ENCODE measurements around the gene CRYAA.

CRYAA gene

DNA sequence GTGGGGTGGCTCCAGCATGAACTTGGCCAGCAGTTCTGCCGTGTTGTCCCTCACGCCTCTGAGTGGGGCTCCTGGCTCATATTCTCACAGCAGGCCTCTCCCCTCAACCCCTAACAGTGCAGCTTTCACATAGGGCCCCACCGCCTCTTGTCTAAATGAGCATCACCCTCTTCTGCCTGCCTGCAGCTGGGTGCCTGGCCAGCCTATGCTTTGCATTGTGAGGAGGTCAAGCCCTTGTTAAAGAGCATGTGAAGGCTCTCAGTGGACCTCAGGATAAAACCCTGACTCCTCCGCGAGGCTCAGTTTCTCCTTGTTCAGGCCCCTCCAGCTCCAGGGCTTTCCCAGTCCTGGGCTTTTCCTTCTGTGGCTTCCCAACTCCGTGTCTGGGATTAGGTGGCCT lies 34.8 kb downstream of the CRYAA start:
- DNase-seq (ENCODE audit: low read depth, low spot score), result no peak

DNA sequence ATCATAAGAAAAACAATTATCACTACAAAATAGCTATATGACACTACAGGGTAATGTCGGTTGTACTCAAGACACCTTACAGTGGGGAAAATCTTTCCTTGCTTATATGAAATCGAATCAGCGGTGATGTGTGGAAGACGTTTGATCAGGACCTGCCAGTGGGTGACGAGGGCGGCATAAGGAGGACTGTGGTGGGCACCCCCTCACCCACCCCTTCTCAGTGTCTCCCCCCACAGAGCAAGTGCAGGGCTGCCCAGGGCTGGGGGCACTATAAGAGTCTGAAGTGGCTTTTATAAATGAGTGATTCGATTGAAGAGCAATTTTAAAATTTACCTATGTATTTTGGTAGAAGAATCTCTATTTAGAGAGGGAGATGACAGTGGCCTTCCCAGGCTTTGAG lies 35.8 kb downstream of the CRYAA start:
- DNase-seq (ENCODE audit: low read depth, low spot score), result no peak

DNA sequence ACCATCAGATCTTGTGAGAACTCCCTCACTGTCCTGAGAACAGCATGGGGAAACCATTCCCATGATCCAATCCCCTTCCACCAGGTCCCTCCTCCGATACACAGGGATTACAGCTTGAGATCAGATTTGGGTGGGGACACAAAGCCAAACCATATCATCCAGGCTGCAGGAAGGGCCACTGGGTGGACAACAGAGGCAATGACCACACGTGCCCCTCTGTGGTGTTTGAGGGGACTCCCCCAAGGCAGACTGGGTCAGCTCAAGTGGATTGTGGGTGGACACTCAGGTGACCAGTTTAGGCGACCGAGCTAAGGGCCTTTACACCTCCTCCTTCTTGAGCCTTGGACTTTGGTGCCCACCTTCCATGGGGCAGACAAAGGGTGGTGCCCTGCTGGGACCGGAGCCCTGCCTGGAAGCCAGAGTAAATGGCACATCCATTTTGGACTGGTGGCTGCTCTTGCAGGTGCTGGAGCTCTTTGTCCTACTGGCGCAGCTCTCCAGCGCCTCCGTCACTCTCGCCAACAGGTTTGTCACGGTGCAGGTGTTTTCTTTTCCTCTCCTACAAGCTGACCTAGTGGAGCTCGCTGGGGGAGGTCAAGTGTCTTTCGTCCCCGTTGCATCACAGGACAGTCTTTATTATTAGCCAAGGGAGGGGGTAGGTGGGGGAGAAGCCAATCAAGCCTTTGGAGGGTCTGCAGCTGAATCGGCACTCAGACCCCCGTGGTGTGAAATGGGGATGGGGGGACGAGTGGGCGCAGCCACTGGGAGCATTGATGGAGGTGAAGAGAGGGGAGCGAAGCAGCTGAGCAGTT lies 37.6 kb downstream of the CRYAA start:
- no peak for DNase-seq (ENCODE audit: low read depth, low spot score)

- DNase-seq (ENCODE audit: low read depth, low spot score), result no peak
Observed at GRCh38 chr21:43207043-43207315, 38.2 kb downstream of the CRYAA start.

DNA sequence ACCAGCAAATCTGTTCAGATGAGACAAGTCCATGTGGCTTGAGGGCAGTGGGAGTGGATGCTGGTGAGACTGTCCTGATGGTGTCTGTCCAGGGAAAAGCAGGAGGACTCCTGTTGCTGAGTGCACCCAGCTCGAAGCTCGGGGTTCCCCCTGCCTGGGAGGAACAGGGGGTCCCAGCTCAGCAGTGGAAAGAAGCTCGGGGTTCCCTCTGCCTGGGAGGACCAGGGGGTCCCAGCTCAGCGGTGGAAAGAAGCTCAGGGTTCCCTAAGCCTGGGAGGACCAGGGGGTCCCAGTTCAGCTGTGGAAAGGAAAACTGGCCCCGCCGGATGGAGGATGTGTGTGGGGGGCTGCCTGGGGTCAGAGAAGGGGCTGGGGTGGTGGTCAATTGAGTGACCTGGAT lies 39.1 kb downstream of the CRYAA start:
- DNase-seq (ENCODE audit: low read depth, low spot score), result no peak

GRCh38 chr21:43208561-43209332 lies 39.9 kb downstream of the CRYAA start:
- DNase-seq (ENCODE audit: low read depth, low spot score), result no peak

GRCh38 chr21:43209575-43210453 lies 41.0 kb downstream of the CRYAA start:
- peak; percentile 57 for DNase-seq (ENCODE audit: low read depth, low spot score)

DNA sequence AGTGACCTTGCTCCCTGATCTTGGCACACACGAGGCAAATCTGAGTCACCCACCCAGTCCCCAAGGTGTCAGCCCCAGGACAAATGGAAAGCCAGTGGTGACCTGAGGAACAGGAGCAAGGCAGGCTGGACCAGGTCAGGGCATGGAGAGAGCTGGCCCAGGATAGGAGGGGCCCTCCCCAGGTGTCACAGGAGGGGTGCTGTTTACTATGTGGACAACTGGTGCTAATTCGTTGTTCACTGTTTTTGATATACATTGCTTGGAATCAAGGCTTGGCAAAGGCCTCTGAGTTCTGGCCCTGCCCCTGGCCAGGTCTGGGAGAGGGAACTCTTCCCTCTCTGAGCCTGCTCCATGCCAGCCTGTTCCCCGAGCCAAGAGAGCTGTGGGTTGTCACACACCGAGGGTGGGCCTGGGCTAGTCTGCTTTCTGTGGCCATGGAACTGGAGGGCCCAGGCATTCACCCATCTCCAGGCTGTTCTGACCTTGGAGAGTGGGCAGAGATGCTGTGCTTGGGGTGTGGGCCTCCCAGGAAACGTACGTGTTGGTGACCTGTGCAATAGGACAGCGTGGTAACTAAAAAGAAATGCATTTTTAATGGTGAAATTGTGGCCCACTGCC lies 41.8 kb downstream of the CRYAA start:
- no peak for DNase-seq (ENCODE audit: low read depth, low spot score)

GRCh38 chr21:43211072-43211759 lies 42.4 kb downstream of the CRYAA start:
- no peak for DNase-seq (ENCODE audit: low read depth, low spot score)

- DNase-seq (ENCODE audit: low read depth, low spot score), result no peak
Observed at GRCh38 chr21:43211760-43212115, 42.9 kb downstream of the CRYAA start.

Data from astrocyte of the hippocampus (primary cell).